Fibroblast of peridontal ligament (primary cell): ENCODE data around the gene NKAIN2.

Experiments used
- DNase-seq: peaks from one replicate; pipeline ENCODE4 v3.0.0-alpha.2; 2010; ENCODE audit errors: extremely low read depth

NKAIN2 gene

GRCh38 chr6:124757560-124757959 is 953.9 kb downstream of the NKAIN2 start:
- DNase-seq = no peak

DNA sequence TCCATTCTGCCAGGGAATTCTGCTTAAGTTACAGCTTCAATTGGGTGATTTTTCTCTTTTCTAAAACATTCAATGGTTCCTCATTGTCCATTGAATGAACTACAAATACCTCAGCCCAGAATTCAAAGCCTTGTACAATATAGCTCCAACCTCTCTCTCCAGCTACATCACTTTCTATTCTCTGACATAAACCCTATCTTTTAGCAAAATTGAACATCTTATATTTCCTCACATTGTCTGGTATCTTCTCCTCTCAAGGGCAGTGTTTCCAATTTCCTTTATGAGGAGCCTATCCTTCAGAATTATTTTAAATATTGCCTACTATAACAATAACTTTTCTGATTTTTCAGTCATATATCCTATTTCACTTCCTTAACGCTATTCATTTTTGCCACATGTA is 955.0 kb downstream of the NKAIN2 start:
- DNase-seq = no peak

GRCh38 chr6:124765280-124765679 is 961.6 kb downstream of the NKAIN2 start:
- no peak for DNase-seq

DNA sequence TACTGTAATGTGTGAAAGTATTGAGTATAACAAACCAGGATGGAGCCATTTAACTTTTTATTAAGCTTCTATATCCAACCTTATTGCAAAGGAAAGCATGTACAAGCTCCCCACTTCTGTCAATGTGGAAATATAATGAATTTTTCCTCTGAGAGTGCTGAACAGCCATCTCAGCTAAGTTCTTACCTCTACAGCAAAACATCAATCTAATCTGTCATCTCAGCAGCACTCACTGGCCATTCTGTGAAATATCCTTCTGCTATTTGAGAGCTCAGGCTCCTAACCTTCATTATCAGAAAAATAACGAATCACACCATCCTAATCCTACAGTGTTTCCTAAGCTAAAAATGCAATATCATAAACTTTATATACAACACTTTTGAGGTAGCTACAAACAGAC is 964.6 kb downstream of the NKAIN2 start:
- no peak for DNase-seq

GRCh38 chr6:124769811-124770544 is 966.3 kb downstream of the NKAIN2 start:
- DNase-seq = no peak

- no peak for DNase-seq
Observed at GRCh38 chr6:124770784-124771183, 967.1 kb downstream of the NKAIN2 start.

DNA sequence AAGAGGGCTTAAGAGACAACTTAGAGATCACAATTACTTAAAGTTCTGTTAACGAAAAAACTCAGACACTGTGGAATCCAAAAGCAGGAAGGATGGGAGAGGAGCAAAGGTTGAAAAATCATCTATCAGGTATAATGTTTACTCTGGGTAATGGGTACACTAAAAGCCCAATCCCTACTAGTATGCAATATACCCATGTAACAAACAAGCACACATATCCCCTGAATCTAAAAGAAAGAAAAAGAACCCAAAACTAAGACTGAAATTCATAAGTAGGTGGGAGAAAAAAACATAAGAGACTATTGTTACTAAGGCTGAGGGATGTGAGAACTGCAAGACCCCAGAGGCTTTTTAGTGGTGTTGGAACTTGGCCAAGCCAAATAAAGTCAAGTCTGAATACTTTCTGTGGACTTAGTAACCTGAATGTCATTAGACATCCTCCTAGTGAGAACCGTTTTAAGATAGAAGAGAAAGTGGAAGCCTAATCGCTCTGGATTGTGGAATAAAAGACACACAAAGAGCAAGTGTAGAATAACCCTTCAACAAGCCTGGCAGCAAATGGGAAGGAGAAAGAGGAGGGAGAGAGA is 969.2 kb downstream of the NKAIN2 start:
- DNase-seq = no peak

- no peak for DNase-seq
Observed at GRCh38 chr6:124775121-124775520, 971.5 kb downstream of the NKAIN2 start.

- DNase-seq = no peak
Observed at GRCh38 chr6:124777863-124778262, 974.2 kb downstream of the NKAIN2 start.

GRCh38 chr6:124780623-124781022 is 977.0 kb downstream of the NKAIN2 start:
- DNase-seq = no peak

GRCh38 chr6:124783344-124783743 is 979.7 kb downstream of the NKAIN2 start:
- no peak for DNase-seq

- no peak for DNase-seq
Observed at GRCh38 chr6:124791156-124791555, 987.5 kb downstream of the NKAIN2 start.

- DNase-seq = no peak
Observed at GRCh38 chr6:124792386-124792785, 988.7 kb downstream of the NKAIN2 start.

- no peak for DNase-seq
Observed at GRCh38 chr6:124793398-124793797, 989.7 kb downstream of the NKAIN2 start.

- peak; percentile 26 for DNase-seq
Observed at GRCh38 chr6:124795643-124796463, 992.2 kb downstream of the NKAIN2 start.

GRCh38 chr6:124796464-124796970 is 992.9 kb downstream of the NKAIN2 start:
- DNase-seq = no peak

DNA sequence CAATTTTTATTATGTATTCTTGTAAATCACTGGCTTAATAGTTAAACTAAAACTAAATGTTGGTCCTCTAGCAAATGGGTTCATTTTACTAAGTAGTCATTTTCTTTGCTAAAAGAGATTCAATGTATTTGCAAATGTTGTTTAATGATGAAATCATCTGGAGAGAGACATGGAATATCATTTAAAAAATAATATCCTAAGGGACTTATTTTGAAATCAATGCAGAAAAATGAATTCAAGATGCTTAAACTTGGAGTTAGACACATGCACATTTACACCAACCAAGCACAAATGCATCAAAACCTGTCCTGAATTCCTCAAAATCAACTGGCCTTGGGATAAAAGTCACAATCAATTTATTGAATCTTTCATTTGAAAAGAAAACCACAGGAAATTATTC is 993.6 kb downstream of the NKAIN2 start:
- DNase-seq = no peak

GRCh38 chr6:124798942-124799496 is 995.4 kb downstream of the NKAIN2 start:
- peak; percentile 10 for DNase-seq

GRCh38 chr6:124799638-124800037 is 996.0 kb downstream of the NKAIN2 start:
- DNase-seq = no peak

GRCh38 chr6:124800222-124800621 is 996.6 kb downstream of the NKAIN2 start:
- DNase-seq = no peak

GRCh38 chr6:124812067-124812466 is 1008.4 kb downstream of the NKAIN2 start:
- DNase-seq = no peak

DNA sequence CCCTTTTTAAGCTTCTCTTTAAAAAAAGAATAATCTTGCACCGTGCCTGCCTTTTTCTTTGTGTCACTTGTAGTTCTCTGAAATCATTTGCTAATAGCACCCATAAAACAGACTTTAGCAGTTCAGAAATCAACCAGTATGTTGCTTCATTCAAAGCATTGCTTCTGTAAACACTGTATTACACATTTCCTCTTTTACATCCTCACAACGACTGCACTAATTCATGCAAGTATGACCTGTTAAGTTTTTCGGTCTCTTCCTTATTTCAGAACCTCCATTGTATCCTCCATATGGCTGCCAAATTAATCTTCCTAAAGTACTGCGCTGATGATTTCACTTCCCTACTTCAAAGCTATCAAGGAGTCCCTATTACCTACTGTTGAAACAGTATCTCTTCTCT is 1015.7 kb downstream of the NKAIN2 start:
- DNase-seq = no peak
